Activated T-cell treated with anti-CD3 and anti-CD28 coated beads for 48 hours (primary cell): ENCODE results near the gene SYK.
"Not testable (repeated sequence)": the region's sequence is repeated elsewhere in the genome, so short reads cannot be mapped to it uniquely, and the experiment has no call there.

ENCODE experiments used
- DNase-seq: peaks from one replicate; pipeline ENCODE4 v3.0.0-alpha.2; 2020; ENCODE audit warnings: low read depth

SYK gene

GRCh38 chr9:90795871-90796317 lies 5.7 kb upstream of the SYK start:
- DNase-seq = no peak

- no peak for DNase-seq
Observed at GRCh38 chr9:90799271-90799852, 2.3 kb upstream of the SYK start.

- no peak for DNase-seq
Observed at GRCh38 chr9:90801973-90802322, 329 bp downstream of the SYK start.

DNA sequence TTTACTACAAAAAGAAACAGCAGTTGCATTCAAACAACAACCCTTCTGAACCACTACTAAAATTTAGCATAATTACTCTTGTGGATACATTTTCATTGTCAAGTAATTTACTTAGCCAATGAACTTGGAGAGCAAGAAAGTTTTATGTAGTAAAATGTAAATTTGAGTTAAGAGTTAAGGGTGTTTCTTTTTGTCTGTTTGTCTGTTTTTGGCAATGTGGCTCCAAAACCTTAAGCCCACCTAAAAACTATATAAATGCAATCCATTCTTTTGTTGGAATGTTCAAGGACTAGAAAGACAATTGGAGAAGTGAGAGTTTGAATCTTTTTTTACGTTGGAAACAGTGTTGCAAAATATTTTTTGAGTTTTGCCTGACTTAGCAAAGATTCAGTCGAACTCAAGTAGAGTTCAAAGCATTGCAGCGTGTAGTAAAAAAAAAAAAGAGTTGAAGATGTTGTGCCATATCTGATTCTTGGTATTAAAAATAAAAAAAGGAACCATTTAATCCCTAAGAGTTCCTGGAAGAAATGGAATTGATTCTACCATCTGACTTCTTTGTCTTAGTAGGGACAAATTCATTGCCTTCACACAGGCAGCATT lies 867 bp downstream of the SYK start:
- DNase-seq = no peak

DNA sequence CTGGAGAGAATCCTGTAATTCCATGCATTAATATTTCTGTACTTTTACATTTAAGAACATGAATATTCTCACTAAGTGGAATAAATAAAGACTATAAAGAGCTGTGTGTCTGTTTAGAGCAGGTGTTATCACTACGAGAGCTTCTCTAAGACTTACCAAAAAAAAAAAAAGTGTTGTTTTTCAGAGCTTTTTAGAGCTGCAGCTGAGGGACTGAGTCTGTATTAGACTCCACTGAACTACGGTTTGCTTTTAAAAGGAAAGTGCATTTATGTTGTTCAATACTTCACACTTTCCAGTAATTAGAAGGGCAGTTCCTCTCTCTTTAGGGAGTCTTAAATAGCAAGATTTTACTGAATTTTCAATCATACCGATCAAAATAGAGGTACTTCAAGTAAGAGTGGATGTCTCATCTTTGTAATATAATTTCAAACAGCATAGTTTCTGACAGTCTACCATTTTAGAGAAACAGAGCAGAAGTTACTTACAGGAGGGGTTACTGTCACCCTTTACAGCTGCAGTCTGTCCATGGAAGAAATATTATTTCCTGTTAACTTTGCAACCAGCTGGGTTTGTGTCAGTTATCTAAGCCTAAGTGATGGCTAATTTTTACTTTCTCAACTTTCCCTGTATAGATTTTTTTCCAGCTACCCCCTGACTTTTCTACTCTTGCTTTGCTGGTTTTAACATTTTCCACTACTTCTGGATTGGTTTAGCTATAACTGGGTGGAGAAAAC lies 2.4 kb downstream of the SYK start:
- DNase-seq = no peak

GRCh38 chr9:90805006-90805996 lies 3.7 kb downstream of the SYK start:
- no peak for DNase-seq

DNA sequence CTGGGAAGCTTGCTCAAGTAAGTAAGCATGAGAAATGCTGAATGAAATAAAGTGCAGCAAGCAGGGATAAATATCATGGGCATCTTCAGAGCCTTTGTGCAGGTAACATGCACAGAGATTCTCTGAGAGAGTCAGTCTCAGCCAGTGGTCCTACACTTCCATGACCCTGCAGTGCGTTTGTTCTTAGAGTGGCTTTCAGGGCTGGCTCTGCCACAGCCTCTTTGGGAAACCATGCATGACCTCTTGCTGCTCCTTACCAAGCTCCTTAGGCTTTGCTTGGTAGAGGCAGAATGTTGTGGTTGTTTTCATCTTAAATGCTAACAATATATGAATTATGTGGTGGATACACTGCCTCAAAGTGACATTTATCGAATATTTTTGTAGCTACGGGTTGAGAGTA lies 5.4 kb downstream of the SYK start:
- no peak for DNase-seq

DNA sequence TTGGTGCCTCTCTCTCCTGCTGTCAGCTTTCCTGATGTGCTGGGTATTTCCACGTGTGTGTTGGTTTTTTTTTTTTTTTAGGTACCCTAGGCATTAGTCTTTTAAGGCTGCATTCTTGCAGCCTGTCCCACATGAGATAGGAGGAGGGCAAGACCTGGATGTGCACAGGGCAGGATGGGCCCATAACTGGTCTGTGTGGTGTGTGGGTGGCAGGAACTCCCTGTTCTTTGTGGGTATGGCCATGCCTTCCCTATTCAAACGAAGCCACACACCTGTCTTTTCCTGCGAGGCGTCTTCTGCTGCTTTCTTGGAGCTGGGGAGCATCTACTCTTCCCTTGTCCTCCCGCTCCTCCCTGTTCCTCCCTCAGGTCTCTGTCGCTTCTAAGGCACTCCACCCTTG lies 6.8 kb downstream of the SYK start:
- no peak for DNase-seq

- DNase-seq = no peak
Observed at GRCh38 chr9:90808890-90809685, 7.5 kb downstream of the SYK start.

GRCh38 chr9:90810691-90811090 lies 9.1 kb downstream of the SYK start:
- DNase-seq = no peak

GRCh38 chr9:90813046-90813445 lies 11.4 kb downstream of the SYK start:
- DNase-seq = no peak

DNA sequence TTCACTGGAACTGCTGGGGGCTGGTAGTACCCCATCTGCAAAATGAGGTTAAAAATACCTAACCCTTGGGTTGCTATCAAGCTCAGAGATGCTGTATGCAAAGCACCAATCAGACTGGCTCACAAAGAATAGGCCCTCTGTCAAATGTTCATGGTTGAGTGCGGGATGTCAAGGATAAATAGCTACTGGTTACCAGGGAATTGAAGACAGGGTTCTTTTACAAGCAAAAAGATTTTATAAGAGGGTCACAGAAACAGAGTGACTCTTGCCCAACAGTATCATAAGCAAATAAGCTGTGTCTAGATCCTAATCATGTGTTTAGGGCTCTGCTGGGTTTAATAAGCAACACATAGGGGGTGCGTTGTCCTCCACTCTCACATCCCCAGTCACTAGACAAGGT lies 11.9 kb downstream of the SYK start:
- DNase-seq = no peak

- no peak for DNase-seq
Observed at GRCh38 chr9:90814355-90814754, 12.7 kb downstream of the SYK start.

GRCh38 chr9:90815183-90815943 lies 13.7 kb downstream of the SYK start:
- no peak for DNase-seq

DNA sequence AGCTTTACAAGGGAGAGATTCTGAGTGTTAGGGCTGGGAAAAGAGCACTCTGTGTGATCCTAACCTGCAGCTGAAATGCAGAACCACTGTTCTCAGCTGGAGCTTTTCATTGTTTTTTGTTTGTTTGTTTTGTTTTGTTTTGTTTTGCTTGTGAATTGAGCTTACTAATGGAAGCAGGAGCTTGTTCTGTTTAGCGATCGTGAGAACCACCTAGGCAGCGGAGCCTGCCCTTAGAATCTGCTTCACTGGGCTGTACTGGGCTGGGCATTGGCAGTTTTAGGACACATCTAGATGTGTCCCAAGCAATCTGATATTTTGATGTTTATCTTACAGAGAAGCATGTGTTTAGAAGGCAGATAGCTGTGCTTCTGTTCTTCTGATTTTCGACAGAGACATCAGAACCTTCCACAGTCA lies 14.3 kb downstream of the SYK start:
- no peak for DNase-seq

DNA sequence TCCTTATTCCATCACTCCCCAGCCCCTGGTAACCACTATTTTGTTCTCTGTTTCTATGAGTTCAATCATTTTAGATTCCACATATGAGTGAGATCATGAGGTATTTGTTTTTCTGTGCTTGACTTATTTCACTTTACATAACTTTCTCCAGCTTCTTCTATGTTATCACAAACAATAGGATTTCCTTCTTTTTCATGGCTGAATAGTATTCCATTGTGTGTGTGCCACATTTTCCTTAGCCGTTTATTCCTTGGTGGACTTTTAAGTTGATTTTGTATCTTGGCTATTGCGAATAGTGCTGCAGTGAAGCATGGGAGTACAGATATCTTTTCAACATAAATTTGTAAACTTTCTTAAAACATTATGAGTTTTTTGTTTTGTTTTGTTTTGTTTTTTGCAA lies 15.1 kb downstream of the SYK start:
- no peak for DNase-seq

- DNase-seq = no peak
Observed at GRCh38 chr9:90818279-90818678, 16.7 kb downstream of the SYK start.

- not testable (repeated sequence) for DNase-seq
Observed at GRCh38 chr9:90820406-90820805, 18.8 kb downstream of the SYK start.

- DNase-seq = not testable (repeated sequence)
Observed at GRCh38 chr9:90821236-90821635, 19.6 kb downstream of the SYK start.

DNA sequence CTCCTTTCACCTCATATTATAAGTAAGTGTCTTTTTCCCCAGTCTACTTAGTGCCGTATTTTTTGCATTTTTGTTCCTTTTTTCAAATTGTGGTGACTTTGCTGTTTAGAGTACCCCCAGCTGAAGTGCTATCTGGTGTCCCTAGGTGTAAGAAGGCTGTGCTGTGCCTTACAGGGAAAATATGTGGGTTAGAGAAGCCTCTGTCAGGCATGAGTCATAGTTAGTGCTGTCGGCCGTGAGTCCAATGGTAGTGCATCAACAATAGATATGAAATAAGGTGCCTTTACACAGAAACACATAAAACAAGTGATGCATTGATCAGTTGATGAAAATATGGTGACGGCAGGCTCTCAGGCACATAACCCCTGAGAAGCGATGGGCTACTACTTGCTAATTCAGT lies 20.1 kb downstream of the SYK start:
- DNase-seq = no peak

GRCh38 chr9:90822866-90823265 lies 21.2 kb downstream of the SYK start:
- no peak for DNase-seq
